Measurements from ENCODE around the gene CD74. TPM values are rescaled to one million over a fixed set of nuclear protein-coding genes. Genes with fewer than 3 reads are reported as not detected.
"Not testable (repeated sequence)": the region's sequence is repeated elsewhere in the genome, so short reads cannot be mapped to it uniquely, and the experiment has no call there.

The CD74 gene
- total RNA-seq, 1 donor from 2014 or later: 1.1 TPM

DNA sequence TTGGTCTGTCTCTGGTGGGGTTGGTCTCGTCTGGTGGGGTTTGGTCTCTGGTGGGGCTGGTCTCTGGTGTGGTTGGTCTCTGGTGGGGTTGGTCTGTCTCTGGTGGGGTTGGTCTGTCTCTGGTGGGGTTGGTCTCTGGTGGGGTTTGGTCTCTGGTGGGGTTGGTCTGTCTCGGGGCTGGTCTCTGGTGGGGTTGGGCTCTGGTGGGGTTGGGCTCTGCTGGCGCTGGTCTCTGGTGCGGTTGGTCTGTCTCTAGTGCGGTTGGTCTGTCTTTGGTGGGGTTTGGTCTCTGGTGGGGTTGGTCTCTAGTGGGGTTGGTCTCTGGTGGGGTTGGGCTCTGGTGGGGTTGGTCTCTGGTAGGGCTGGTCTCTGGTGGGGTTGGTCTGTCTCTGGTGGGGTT is 16.3 kb upstream of the CD74 start:
- H3K36me3 ChIP-seq (ENCODE audit: control insufficient read depth, insufficient read depth, low read length): no peaks in the 10 kb centered on the region
- FAIRE-seq (no peak), DNase-seq (ENCODE audit: low read depth) (no peak)
- no peak overlapping the region for H3K4me3 ChIP-seq (ENCODE audit: low read depth, low read length)
- no peaks in the 10 kb centered on the region for H3K27me3 ChIP-seq (ENCODE audit: control insufficient read depth, insufficient read depth, low read length)
- TF ChIP-seq, protein P1, sequence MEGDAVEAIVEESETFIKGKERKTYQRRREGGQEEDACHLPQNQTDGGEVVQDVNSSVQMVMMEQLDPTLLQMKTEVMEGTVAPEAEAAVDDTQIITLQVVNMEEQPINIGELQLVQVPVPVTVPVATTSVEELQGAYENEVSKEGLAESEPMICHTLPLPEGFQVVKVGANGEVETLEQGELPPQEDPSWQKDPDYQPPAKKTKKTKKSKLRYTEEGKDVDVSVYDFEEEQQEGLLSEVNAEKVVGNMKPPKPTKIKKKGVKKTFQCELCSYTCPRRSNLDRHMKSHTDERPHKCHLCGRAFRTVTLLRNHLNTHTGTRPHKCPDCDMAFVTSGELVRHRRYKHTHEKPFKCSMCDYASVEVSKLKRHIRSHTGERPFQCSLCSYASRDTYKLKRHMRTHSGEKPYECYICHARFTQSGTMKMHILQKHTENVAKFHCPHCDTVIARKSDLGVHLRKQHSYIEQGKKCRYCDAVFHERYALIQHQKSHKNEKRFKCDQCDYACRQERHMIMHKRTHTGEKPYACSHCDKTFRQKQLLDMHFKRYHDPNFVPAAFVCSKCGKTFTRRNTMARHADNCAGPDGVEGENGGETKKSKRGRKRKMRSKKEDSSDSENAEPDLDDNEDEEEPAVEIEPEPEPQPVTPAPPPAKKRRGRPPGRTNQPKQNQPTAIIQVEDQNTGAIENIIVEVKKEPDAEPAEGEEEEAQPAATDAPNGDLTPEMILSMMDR (IDR thresholded peaks at IDR 0.05; ENCODE audit: insufficient read depth, low read length, severe bottlenecking): no peak

DNA sequence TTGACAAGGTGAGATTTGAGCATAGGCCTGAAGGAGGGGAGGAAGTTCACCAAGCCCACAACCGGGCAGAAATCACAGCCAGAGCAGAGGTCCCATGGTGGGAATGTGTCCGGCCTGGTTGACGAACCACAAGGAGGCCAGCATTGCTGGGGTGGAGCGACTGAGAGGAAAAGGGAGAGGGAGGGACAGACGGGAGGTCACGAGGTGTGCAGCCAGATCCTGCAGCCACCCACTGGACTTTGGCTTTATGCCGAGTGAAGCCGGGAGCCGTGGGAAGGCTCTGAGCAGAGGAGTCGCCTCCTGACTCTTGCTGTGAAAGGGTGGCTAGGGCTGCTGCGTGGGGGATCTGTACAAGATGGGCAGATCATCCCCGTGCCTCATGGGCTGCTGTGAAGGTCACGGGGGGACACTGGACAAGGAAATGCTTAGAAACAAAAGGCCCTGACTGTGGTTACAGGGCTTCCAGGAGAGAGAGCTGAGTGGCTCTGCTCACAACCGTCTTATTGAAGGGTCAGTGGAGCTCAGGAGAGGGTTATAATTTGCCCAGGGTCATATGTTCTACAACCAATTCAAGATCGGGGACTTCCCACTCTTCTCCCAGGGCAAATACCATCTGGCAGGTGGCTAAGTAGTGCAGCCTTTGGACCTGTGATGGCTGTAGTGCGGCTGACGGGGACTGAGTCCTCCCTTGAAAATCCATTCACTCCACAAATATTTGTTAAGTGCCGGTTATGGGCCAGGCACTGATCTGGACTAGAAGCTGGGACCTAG is 15.6 kb upstream of the CD74 start:
- H3K36me3 ChIP-seq (ENCODE audit: control insufficient read depth, insufficient read depth, low read length): no peaks in the 10 kb centered on the region
- DNase-seq (ENCODE audit: low read depth): no peak
- no peak for FAIRE-seq

DNA sequence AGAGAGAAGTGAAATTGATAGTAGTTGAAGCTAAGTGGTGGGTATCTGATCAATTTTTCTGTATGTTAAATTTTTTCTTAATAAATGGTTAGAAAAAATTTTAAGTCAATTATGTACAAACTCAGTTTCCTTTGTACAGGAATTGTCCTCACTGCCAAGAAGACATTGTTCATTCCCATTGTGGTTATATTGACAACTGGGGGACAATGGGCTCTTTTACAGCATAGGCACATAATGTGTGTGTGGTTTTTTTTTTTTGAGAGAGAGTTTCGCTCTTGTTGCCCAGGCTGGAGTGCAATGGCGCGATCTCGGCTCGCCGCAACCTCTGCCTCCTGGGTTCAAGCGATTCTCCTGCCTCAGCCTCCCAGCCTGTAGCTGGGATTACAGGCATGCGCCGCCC is 13.5 kb upstream of the CD74 start:
- not testable (repeated sequence) for H3K36me3 ChIP-seq (ENCODE audit: control insufficient read depth, insufficient read depth, low read length); H3K4me3 ChIP-seq (ENCODE audit: low read depth, low read length); FAIRE-seq; H3K27me3 ChIP-seq (ENCODE audit: control insufficient read depth, insufficient read depth, low read length); DNase-seq (ENCODE audit: low read depth)

More for the DNA sequence above, 15.6 kb upstream of the CD74 start:
- TF ChIP-seq, protein P1 (IDR thresholded peaks at IDR 0.05; ENCODE audit: insufficient read depth, low read length, severe bottlenecking): no peak
- Histone ChIP-seq H3K4me3 (ENCODE audit: low read depth, low read length) (no peak overlapping the region), H3K27me3 (ENCODE audit: control insufficient read depth, insufficient read depth, low read length) (no peaks in the 10 kb centered on the region)

DNA sequence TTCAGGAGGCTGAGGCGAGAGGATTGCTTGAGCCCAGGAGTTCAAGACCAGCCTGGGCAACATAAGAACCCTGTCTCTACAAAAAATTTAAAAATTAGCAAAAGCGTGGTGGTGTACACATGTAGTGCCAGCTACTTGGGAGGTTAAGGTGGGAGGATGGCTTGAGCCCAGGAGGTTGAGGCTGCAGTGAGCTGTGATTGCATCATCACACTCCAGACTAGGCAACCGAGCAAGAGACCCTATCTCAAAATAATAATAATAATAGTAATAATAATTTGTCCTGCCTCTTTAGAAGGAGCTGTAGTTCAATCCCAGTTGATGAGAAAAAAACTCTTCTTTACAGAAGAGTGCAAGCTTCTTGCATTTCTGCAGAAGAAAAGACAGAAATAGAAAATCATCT is 10.0 kb upstream of the CD74 start:
- H3K27me3 ChIP-seq (ENCODE audit: control insufficient read depth, insufficient read depth, low read length): no peaks in the 10 kb centered on the region
- no peak for DNase-seq (ENCODE audit: low read depth)
- H3K36me3 ChIP-seq (ENCODE audit: control insufficient read depth, insufficient read depth, low read length): no peaks in the 10 kb centered on the region
- no peak for FAIRE-seq
- TF ChIP-seq, protein P1 (IDR thresholded peaks at IDR 0.05; ENCODE audit: insufficient read depth, low read length, severe bottlenecking): no peak
- H3K4me3 ChIP-seq (ENCODE audit: low read depth, low read length): no peak overlapping the region

DNA sequence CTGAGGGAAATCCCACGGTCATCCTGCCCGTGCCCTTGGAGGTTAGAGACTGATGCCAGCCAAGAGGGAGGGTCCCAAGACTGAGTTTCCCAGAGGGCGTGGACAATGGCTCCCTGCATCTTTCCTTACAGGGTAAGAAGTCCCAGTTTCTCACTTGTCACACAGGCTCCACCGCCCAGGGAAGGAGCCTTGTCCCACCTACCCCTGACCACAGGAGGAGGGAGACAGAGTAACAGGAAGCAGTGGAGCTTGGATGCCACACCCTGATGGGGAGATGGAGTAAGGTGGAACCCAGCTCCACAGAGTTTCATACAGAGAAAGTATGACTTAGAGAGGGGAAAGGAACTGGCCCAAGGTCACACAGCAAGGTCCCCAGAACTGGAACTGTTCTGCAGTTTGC is 9.4 kb upstream of the CD74 start:
- TF ChIP-seq, protein P1 (IDR thresholded peaks at IDR 0.05; ENCODE audit: insufficient read depth, low read length, severe bottlenecking): no peak

DNA sequence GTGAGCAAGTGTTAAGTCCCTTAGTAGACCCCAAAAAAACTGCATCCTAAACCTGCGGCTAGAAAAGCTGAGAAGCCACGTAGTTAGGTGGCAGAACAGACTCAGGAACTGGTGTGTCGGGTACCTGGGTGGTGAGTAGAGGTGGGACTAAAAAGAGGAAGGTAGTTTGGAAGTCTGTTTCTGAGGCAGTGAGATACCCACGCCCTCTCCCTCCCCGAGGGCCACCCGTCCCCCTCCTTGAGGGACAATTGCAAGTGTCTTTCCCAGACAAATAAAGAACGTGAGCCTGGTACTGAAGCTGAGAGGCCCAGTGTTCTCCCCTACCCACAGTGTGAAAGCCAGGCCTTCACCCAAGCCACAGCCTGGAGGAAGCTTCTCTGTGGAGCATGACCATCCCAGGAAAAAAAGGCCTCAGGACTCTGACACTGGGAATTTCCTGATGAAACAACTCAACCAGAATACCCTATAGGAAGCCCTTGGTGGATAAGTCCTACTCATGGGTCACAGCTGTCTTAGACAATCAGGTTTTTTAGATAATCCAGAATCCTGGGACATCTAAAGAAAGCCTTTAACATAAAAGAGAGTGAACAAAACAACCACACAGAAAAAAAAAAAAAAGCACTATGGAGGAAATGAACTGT is 7.0 kb upstream of the CD74 start:
- Histone ChIP-seq H3K27me3 (ENCODE audit: control insufficient read depth, insufficient read depth, low read length) (no peaks in the 10 kb centered on the region), H3K36me3 (ENCODE audit: control insufficient read depth, insufficient read depth, low read length) (no peaks in the 10 kb centered on the region), H3K4me3 (ENCODE audit: low read depth, low read length) (no peak overlapping the region)
- FAIRE-seq (no peak), DNase-seq (ENCODE audit: low read depth) (no peak)
- TF ChIP-seq, protein P1 (IDR thresholded peaks at IDR 0.05; ENCODE audit: insufficient read depth, low read length, severe bottlenecking): no peak

More for the DNA sequence above, 9.4 kb upstream of the CD74 start:
- H3K27me3 ChIP-seq (ENCODE audit: control insufficient read depth, insufficient read depth, low read length): no peaks in the 10 kb centered on the region
- H3K4me3 ChIP-seq (ENCODE audit: low read depth, low read length): no peak overlapping the region
- H3K36me3 ChIP-seq (ENCODE audit: control insufficient read depth, insufficient read depth, low read length): no peaks in the 10 kb centered on the region
- DNase-seq (ENCODE audit: low read depth): no peak
- no peak for FAIRE-seq

DNA sequence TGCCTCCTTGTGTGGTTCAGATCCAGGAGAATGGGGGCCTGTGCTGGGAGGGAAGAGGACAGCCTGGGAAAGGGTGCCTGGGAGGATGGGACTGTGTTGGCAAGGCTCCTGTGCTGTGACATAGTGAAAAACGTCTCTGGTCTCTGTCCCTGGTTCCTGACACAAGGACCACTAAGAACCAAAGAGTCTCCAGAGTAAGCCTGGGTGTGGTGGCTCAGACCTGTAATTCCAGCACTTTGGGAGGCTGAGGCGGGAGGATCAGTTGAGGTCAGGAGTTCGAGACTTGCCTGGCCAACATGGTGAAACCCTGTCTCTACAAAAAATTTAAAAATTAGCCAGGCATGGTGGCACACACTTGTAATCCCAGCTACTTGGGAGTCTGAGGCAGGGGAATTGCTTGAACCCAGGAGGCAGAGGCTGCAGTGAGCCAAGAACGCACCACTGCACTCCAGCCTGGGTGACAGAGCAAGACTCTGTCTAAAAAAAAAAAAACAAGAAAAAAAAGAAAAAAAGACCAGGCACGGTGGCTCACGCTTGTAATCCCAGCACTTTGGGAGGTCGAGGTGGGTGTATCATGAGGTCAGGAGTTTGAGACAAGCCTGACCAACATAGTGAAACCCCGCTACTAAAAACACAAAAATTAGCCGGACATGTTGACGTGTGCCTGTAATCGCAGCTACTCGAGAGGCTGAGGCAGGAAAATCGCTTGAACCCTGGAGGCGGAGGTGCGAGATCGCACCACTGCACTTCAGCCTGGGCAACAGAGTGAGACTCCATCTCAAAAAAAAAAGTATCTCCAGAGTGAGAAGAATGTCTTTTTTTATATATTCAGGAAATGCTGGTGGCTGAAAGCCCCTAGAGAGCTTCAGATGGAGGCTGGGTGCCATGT is 1.4 kb upstream of the CD74 start:
- not testable (repeated sequence) for H3K4me3 ChIP-seq (ENCODE audit: low read depth, low read length); H3K27me3 ChIP-seq (ENCODE audit: control insufficient read depth, insufficient read depth, low read length); H3K36me3 ChIP-seq (ENCODE audit: control insufficient read depth, insufficient read depth, low read length); DNase-seq (ENCODE audit: low read depth); FAIRE-seq

All from bronchial epithelial cell (primary cell).